ENCODE data around the gene ZNF385B.

The ZNF385B gene

GRCh38 chr2:179654806-179655205, 206.6 kb downstream of the ZNF385B start:
- TF ChIP-seq FOXP2 (optimal IDR thresholded peaks at IDR 0.05; ENCODE audit: borderline replicate concordance, extremely low read depth, extremely low read length, insufficient read depth), result no peak
- TF ChIP-seq POLR2AphosphoS5 (IDR thresholded peaks at IDR 0.05; ENCODE audit: low read depth, low read length), result no peak
- no peak for TF ChIP-seq REST (IDR thresholded peaks at IDR 0.05; ENCODE audit: insufficient read depth in 1 of 2, low read depth in 2 of 2, low read length in 2 of 2)
- TF ChIP-seq SIN3A (IDR thresholded peaks at IDR 0.05; ENCODE audit: borderline replicate concordance, insufficient read depth, low read length), result no peak
- no peak for TF ChIP-seq TAF1 (IDR thresholded peaks at IDR 0.05; ENCODE audit: borderline replicate concordance, insufficient read depth, low read length)

- no peak for TF ChIP-seq FOXP2 (optimal IDR thresholded peaks at IDR 0.05; ENCODE audit: borderline replicate concordance, extremely low read depth, extremely low read length, insufficient read depth)
- no peak for TF ChIP-seq POLR2AphosphoS5 (IDR thresholded peaks at IDR 0.05; ENCODE audit: low read depth, low read length)
- no peak for TF ChIP-seq REST (IDR thresholded peaks at IDR 0.05; ENCODE audit: insufficient read depth in 1 of 2, low read depth in 2 of 2, low read length in 2 of 2)
- no peak for TF ChIP-seq SIN3A (IDR thresholded peaks at IDR 0.05; ENCODE audit: borderline replicate concordance, insufficient read depth, low read length)
- no peak for TF ChIP-seq TAF1 (IDR thresholded peaks at IDR 0.05; ENCODE audit: borderline replicate concordance, insufficient read depth, low read length)
Measured at GRCh38 chr2:179652296-179652695, 209.1 kb downstream of the ZNF385B start.

GRCh38 chr2:179650420-179650819, 211.0 kb downstream of the ZNF385B start:
- no peak for TF ChIP-seq POLR2AphosphoS5 (IDR thresholded peaks at IDR 0.05; ENCODE audit: low read depth, low read length)
- TF ChIP-seq TAF1 (IDR thresholded peaks at IDR 0.05; ENCODE audit: borderline replicate concordance, insufficient read depth, low read length), result no peak
- no peak for TF ChIP-seq FOXP2 (optimal IDR thresholded peaks at IDR 0.05; ENCODE audit: borderline replicate concordance, extremely low read depth, extremely low read length, insufficient read depth)
- no peak for TF ChIP-seq REST (IDR thresholded peaks at IDR 0.05; ENCODE audit: insufficient read depth in 1 of 2, low read depth in 2 of 2, low read length in 2 of 2)
- TF ChIP-seq SIN3A (IDR thresholded peaks at IDR 0.05; ENCODE audit: borderline replicate concordance, insufficient read depth, low read length), result no peak

GRCh38 chr2:179646862-179647587, 214.4 kb downstream of the ZNF385B start:
- TF ChIP-seq REST (IDR thresholded peaks at IDR 0.05; ENCODE audit: insufficient read depth in 1 of 2, low read depth in 2 of 2, low read length in 2 of 2) (no peak), SIN3A (IDR thresholded peaks at IDR 0.05; ENCODE audit: borderline replicate concordance, insufficient read depth, low read length) (no peak), TAF1 (IDR thresholded peaks at IDR 0.05; ENCODE audit: borderline replicate concordance, insufficient read depth, low read length) (no peak), POLR2AphosphoS5 (IDR thresholded peaks at IDR 0.05; ENCODE audit: low read depth, low read length) (no peak)
